Memory B cell (primary cell): ENCODE data around the gene ATP5F1A.

ENCODE experiments used
- ATAC-seq: fragments of 150-1000 bp; cut with Tn5 transposase; 2 replicates; pipeline ENCODE4 v1.10.0; 2021; ENCODE audit warnings: low read depth, mild to moderate bottlenecking, moderate library complexity
- DNase-seq, 2 donors: peaks; one replicate each; pipeline ENCODE4 v3.0.0; 2022; ENCODE audit warnings: low spot score in 2 of 2
- H3K27ac Mint-ChIP-seq: one replicate; pipeline ENCODE4 v1.8.0; 2022; ENCODE audit warnings: mild to moderate bottlenecking, moderate library complexity, mixed read lengths
- H3K27me3 Mint-ChIP-seq: one replicate; pipeline ENCODE4 v1.8.0; 2022; ENCODE audit warnings: mixed read lengths
- H3K36me3 Mint-ChIP-seq: one replicate; pipeline ENCODE4 v1.8.0; 2022; ENCODE audit warnings: mild to moderate bottlenecking, mixed read lengths
- H3K4me1 Mint-ChIP-seq: one replicate; pipeline ENCODE4 v1.8.0; 2022; ENCODE audit warnings: mixed read lengths
- H3K4me3 Mint-ChIP-seq: one replicate; pipeline ENCODE4 v1.8.0; 2022; ENCODE audit warnings: mild to moderate bottlenecking, moderate library complexity, mixed read lengths
- H3K9me3 Mint-ChIP-seq: one replicate; pipeline ENCODE4 v1.8.0; 2022; ENCODE audit warnings: mixed read lengths

Gene ATP5F1A

GRCh38 chr18:46046688-46047087 is 51.4 kb downstream of the ATP5F1A start:
- Mint-ChIP-seq H3K27ac (no peak overlapping the region), H3K36me3 (no peaks in the 10 kb centered on the region), H3K4me3 (no peak overlapping the region), H3K4me1 (no peaks in the 10 kb centered on the region), H3K27me3 (peaks cover 7% of the 10 kb centered on the region), H3K9me3 (no peaks in the 10 kb centered on the region)
- no peak for DNase-seq
- no peak for ATAC-seq

DNA sequence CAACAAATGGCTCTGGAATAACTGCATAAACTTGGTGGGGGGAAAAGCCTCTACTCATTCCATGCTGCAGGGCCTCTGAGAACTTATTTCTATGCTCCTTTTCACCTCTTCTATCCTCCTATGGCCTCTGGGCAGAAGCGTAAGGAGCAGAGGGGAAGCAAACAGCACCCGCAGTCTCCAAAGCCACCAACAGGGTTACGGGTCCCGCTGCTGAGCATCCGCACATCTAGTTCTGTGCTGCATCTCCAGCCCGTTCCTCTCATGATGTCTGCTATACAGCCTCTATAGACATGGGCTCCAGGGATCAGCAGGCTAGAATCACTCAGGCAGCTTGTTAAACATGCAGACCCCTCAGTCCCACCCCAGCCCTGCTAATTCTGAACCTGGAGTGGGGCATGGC is 52.0 kb downstream of the ATP5F1A start:
- no peaks in the 10 kb centered on the region for H3K36me3 Mint-ChIP-seq
- H3K27me3 Mint-ChIP-seq: peaks cover 7% of the 10 kb centered on the region
- no peak overlapping the region for H3K4me3 Mint-ChIP-seq
- no peak for ATAC-seq
- DNase-seq: no peak
- no peaks in the 10 kb centered on the region for H3K4me1 Mint-ChIP-seq
- H3K9me3 Mint-ChIP-seq: no peaks in the 10 kb centered on the region
- no peak overlapping the region for H3K27ac Mint-ChIP-seq

DNA sequence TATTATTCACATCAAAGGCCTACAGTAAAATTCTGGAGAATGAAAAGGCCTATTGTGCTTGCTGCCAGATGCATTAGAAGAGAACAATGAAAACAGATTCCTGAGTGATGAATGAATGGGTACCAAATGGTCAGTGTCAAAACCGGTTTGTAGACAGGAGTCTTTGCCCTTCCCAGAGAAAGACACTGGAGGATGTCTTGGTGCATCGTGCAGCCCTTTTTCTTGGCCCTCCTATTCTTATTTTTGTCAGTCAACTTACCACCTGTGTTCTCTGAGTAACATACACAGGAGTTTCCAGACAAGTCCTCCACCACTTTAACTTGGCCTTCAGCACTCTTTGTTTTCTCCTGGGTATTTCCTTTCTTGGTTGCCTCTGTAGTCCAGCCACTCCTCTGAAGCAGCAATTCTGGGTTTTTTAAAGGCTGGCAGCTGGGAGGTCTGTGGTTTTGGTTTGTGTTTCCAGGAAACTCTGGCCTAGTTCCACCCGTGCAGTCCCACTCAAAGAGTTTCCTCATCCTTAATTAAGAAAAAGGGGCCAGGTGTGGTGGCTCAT is 55.4 kb downstream of the ATP5F1A start:
- no peaks in the 10 kb centered on the region for H3K9me3 Mint-ChIP-seq
- peaks cover 6% of the 10 kb centered on the region for H3K27me3 Mint-ChIP-seq
- DNase-seq (no peak), ATAC-seq (no peak)
- no peak overlapping the region for H3K27ac Mint-ChIP-seq
- no peak overlapping the region for H3K4me3 Mint-ChIP-seq
- H3K4me1 Mint-ChIP-seq: peaks cover 4% of the 10 kb centered on the region
- peaks cover 1% of the 10 kb centered on the region for H3K36me3 Mint-ChIP-seq

GRCh38 chr18:46040747-46041104 is 57.4 kb downstream of the ATP5F1A start:
- Mint-ChIP-seq H3K36me3 (peaks cover 1% of the 10 kb centered on the region), H3K4me1 (peaks cover 4% of the 10 kb centered on the region), H3K27me3 (peaks cover 6% of the 10 kb centered on the region), H3K27ac (no peak overlapping the region), H3K9me3 (no peaks in the 10 kb centered on the region), H3K4me3 (no peak overlapping the region)
- ATAC-seq: no peak
- no peak for DNase-seq

- H3K9me3 Mint-ChIP-seq: no peaks in the 10 kb centered on the region
- peaks cover 6% of the 10 kb centered on the region for H3K27me3 Mint-ChIP-seq
- H3K36me3 Mint-ChIP-seq: peaks cover 1% of the 10 kb centered on the region
- H3K4me3 Mint-ChIP-seq: no peak overlapping the region
- peaks cover 4% of the 10 kb centered on the region for H3K4me1 Mint-ChIP-seq
- DNase-seq: no peak
- no peak for ATAC-seq
- no peak overlapping the region for H3K27ac Mint-ChIP-seq
Measured at GRCh38 chr18:46040033-46040746, 57.9 kb downstream of the ATP5F1A start.

DNA sequence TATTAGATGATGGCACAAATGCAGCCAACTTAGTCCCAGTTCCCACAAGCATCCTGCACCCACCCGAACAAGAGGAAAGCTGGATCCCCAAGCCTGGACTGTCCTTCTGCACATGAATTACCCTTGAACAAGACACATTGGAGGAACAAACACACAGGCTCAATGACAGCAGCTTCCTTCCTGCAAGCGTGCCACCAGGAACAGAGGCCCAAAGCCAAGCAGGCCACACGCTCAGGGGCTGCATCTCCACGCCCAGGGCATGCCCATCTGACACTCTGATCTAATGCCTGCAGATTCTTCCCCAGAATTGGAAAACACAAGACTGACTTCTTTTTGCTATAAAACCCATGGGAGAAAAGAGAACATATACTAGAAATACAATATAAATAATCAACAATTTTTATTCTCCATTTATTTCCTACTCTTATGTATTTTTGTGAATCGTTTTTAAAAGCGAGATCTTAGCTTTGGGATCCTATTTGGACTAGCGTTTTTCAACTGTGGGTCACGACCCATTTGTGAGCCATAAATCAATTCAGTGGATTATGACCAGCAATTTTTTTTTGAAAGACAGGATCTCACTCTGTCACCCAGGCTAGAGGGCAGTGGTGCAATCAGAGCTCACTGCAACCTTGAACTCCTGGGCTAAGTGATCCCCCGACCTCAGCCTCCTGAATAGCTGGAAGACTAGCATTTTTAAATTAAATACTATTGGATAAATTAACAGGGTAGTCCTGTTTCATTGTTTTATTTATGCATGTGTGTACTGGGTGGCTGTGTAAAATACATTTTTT is 60.4 kb downstream of the ATP5F1A start:
- ATAC-seq: no peak
- peaks cover 6% of the 10 kb centered on the region for H3K27me3 Mint-ChIP-seq

DNA sequence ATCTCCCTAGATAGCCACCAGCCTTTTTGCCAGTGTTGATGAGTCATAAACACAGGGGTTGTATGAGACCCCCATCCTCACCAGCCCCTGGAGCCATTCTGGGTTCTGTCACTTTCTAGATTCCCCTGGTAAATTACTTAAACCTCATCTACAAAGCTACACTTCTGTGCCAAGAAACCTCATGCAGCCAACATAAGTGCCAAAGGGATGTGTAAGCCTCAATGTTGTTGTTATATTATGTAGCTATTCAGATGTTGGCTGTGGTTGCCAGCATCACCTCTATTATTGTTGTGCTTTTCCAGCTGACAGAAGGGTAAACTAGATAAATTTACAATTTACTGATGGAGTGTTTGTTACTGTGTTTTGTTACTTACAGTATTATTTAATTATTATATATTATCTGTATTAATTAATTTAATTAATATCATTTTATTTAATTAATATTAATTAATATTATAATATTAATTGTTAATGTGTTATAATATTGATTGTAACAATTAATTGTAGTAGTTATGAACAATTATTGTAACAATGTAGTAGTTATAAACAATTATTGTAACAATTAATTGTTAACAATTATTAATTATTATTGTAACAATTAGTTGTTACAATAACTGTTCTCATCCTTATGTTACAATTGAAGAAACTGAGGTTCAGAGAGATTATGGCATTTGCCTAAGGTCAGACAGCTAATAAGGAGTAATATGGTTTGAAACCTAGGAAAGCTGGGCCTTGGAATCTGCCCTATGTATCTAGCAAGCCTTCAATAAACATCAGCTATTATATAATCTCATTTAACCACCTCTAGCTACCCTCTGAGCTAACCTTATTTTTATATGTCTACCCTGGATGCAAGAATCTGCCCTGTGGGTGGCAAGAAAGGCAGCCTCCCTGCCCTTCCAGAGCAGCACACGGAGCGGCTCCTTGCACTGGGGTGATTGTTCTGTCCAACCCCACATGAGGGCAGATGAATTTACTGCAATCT is 62.1 kb downstream of the ATP5F1A start:
- DNase-seq: no peak
- no peak for ATAC-seq
- H3K4me1 Mint-ChIP-seq: peaks cover 4% of the 10 kb centered on the region
- peaks cover 3% of the 10 kb centered on the region for H3K27me3 Mint-ChIP-seq
- H3K36me3 Mint-ChIP-seq: peaks cover 1% of the 10 kb centered on the region
- H3K4me3 Mint-ChIP-seq: no peak overlapping the region
- no peaks in the 10 kb centered on the region for H3K9me3 Mint-ChIP-seq
- no peak overlapping the region for H3K27ac Mint-ChIP-seq

More for the DNA sequence above, 60.4 kb downstream of the ATP5F1A start:
- H3K4me1 Mint-ChIP-seq: peaks cover 4% of the 10 kb centered on the region
- no peaks in the 10 kb centered on the region for H3K9me3 Mint-ChIP-seq
- H3K4me3 Mint-ChIP-seq: no peak overlapping the region
- DNase-seq: no peak
- H3K36me3 Mint-ChIP-seq: peaks cover 1% of the 10 kb centered on the region
- H3K27ac Mint-ChIP-seq: no peak overlapping the region

GRCh38 chr18:46034230-46034629 is 63.9 kb downstream of the ATP5F1A start:
- Mint-ChIP-seq H3K27ac (no peak overlapping the region), H3K27me3 (no peaks in the 10 kb centered on the region), H3K4me3 (no peak overlapping the region), H3K9me3 (no peaks in the 10 kb centered on the region), H3K4me1 (no peaks in the 10 kb centered on the region), H3K36me3 (no peaks in the 10 kb centered on the region)
- DNase-seq (no peak), ATAC-seq (no peak)

GRCh38 chr18:46031741-46032140 is 66.4 kb downstream of the ATP5F1A start:
- ATAC-seq (no peak), DNase-seq (no peak)
- H3K27me3 Mint-ChIP-seq: peaks cover 3% of the 10 kb centered on the region
- H3K9me3 Mint-ChIP-seq: no peaks in the 10 kb centered on the region
- no peak overlapping the region for H3K27ac Mint-ChIP-seq
- H3K4me1 Mint-ChIP-seq: peaks cover 3% of the 10 kb centered on the region
- no peaks in the 10 kb centered on the region for H3K36me3 Mint-ChIP-seq
- H3K4me3 Mint-ChIP-seq: no peak overlapping the region
